NCI-H1092 (cell line): ENCODE results near the gene LRPAP1.
"Not testable (repeated sequence)": the region's sequence is repeated elsewhere in the genome, so short reads cannot be mapped to it uniquely, and the experiment has no call there.

Experiments used
- DNase-seq: peaks from one replicate; lab custom pipeline; 2025; lab: John Stamatoyannopoulos, UW

LRPAP1 gene

GRCh38 chr4:3531879-3532750, at the start of gene LRPAP1:
Gene LRPAP1, minus strand, starts transcription at chr4:3532422. Its CDS starts 10 bp downstream, at chr4:3532412.
- DNase-seq: peak; percentile 90

GRCh38 chr4:3581334-3582090, 49.3 kb upstream of the LRPAP1 start:
- DNase-seq: not testable (repeated sequence)

- not testable (repeated sequence) for DNase-seq
These were observed 48.6 kb upstream of the LRPAP1 start for GRCh38 chr4:3580859-3581258.

- not testable (repeated sequence) for DNase-seq
These were observed 46.4 kb upstream of the LRPAP1 start for GRCh38 chr4:3578527-3579144.

- DNase-seq: not testable (repeated sequence)
These were observed 45.8 kb upstream of the LRPAP1 start for GRCh38 chr4:3578052-3578451.

- DNase-seq: not testable (repeated sequence)
These were observed 45.1 kb upstream of the LRPAP1 start for GRCh38 chr4:3577208-3577892.

GRCh38 chr4:3576533-3577207, 44.4 kb upstream of the LRPAP1 start:
- not testable (repeated sequence) for DNase-seq

- not testable (repeated sequence) for DNase-seq
These were observed 43.5 kb upstream of the LRPAP1 start for GRCh38 chr4:3575426-3576369.

GRCh38 chr4:3574865-3575264, 42.6 kb upstream of the LRPAP1 start:
- not testable (repeated sequence) for DNase-seq

- DNase-seq: not testable (repeated sequence)
These were observed 42.1 kb upstream of the LRPAP1 start for GRCh38 chr4:3574346-3574745.

GRCh38 chr4:3573131-3573530, 40.9 kb upstream of the LRPAP1 start:
- no peak for DNase-seq

- DNase-seq: no peak
These were observed 40.1 kb upstream of the LRPAP1 start for GRCh38 chr4:3572363-3572762.

- no peak for DNase-seq
These were observed 39.7 kb upstream of the LRPAP1 start for GRCh38 chr4:3571921-3572320.

GRCh38 chr4:3570923-3571322, 38.7 kb upstream of the LRPAP1 start:
- DNase-seq: not testable (repeated sequence)

- not testable (repeated sequence) for DNase-seq
These were observed 37.4 kb upstream of the LRPAP1 start for GRCh38 chr4:3569611-3570010.

GRCh38 chr4:3566701-3567100, 34.5 kb upstream of the LRPAP1 start:
- DNase-seq: not testable (repeated sequence)

- not testable (repeated sequence) for DNase-seq
These were observed 34.1 kb upstream of the LRPAP1 start for GRCh38 chr4:3566301-3566700.

GRCh38 chr4:3564948-3565347, 32.7 kb upstream of the LRPAP1 start:
- not testable (repeated sequence) for DNase-seq

GRCh38 chr4:3563403-3563802, 31.2 kb upstream of the LRPAP1 start:
- no peak for DNase-seq

- DNase-seq: not testable (repeated sequence)
These were observed 29.9 kb upstream of the LRPAP1 start for GRCh38 chr4:3562127-3562526.
